Uterus (tissue), 4 donors: ENCODE measurements around the gene KCNJ11. TPM values are rescaled to one million over a fixed set of nuclear protein-coding genes. Genes with fewer than 3 reads are reported as not detected.
A peak's percentile ranks its signal among the peaks of the same experiment; 100 is the strongest.

Experiments used
- DNase-seq, 2 donors: peaks; one replicate each; pipeline ENCODE4 v3.0.0-alpha.2; 2019 to 2020
- H3K27ac ChIP-seq, 2 donors: fragments of 200-600 bp; sonication (generic); 1 replicate in 1 of 2; 2 replicates in 1 of 2; pipeline ENCODE4 v1.5.1; 2016 to 2018
- H3K27me3 ChIP-seq, 2 donors: fragments of 200-600 bp; sonication (generic); one replicate each; pipeline ENCODE4 v1.5.1; 2018 to 2019; ENCODE audit warnings: control low read depth in 1 of 2
- H3K36me3 ChIP-seq, 2 donors: fragments of 200-600 bp; sonication (generic); one replicate each; pipeline ENCODE4 v1.5.1; 2019; ENCODE audit warnings: control low read depth in 1 of 2
- H3K4me1 ChIP-seq, 2 donors: fragments of 200-600 bp; sonication (generic); one replicate each; pipeline ENCODE4 v1.5.1; 2018 to 2019; ENCODE audit warnings: control low read depth in 1 of 2
- H3K4me3 ChIP-seq, 2 donors: fragments of 200-600 bp; sonication (generic); 1 replicate in 1 of 2; 2 replicates in 1 of 2; pipeline ENCODE4 v1.5.1; 2018 to 2019; ENCODE audit warnings: mild to moderate bottlenecking in 1 of 2
- H3K9me3 ChIP-seq, 2 donors: fragments of 200-600 bp; sonication (generic); one replicate each; pipeline ENCODE4 v1.5.1; 2019; ENCODE audit warnings: control low read depth in 1 of 2
- CTCF ChIP-seq, 4 experiments: fragments of 200-600 bp in 2 of 4; fragments of 450-650 bp in 2 of 4; sonication (generic) in 2 of 4; IDR thresholded peaks; one replicate each; pipeline ENCODE4 v1.5.1; 2016 to 2019; ENCODE audit warnings: antibody characterized with exemption in 4 of 4, mild to moderate bottlenecking in 2 of 4, moderate library complexity in 1 of 4
- POLR2A ChIP-seq, 2 donors: fragments of 450-650 bp; IDR thresholded peaks; one replicate each; pipeline ENCODE4 v1.6.1; 2016; ENCODE audit warnings: antibody characterized with exemption in 2 of 2, mild to moderate bottlenecking in 1 of 2, moderate library complexity in 1 of 2
- intact Hi-C: fragments of 100-400 bp; cut with DNase I; formaldehyde crosslinking; loops from one replicate; pipeline ENCODE4 v1.15.1; 2023; ENCODE audit warnings: low total_unique reads
- total RNA-seq, 4 donors: library from RNA; depleted of rRNA in 3 of 4; stranded (reverse); fragments of >200 nt in 3 of 4; gene quantifications; one replicate each; pipeline versions ENCODE4 v1.1.0 to v1.2.4, GENCODE V29; 2014 to 2023
- donor health status: DM: yes; HTN: yes; CAD: no.

KCNJ11 gene
- total RNA-seq, 4 donors from 2014 or later: 0.83 to 3.9 TPM; not detected in 2

GRCh38 chr11:17386331-17387084 lies 2.0 kb downstream of the KCNJ11 start:
- intact Hi-C loops: no loop called here
- Histone ChIP-seq H3K4me1 (peaks cover 0 to 5% of the 10 kb centered on the region in 2 donors), H3K9me3 (no peaks in the 10 kb centered on the region), H3K27me3 (no peaks in the 10 kb centered on the region), H3K27ac (no peak overlapping the region), H3K36me3 (no peaks in the 10 kb centered on the region), H3K4me3 (no peak overlapping the region)
- no peak for TF ChIP-seq POLR2A (IDR thresholded peaks at IDR 0.05)
- peak in 2 of 4 experiments; percentile 38 to 45 for TF ChIP-seq CTCF (IDR thresholded peaks at IDR 0.05)
- peak in 1 of 2 donors; percentile 20 for DNase-seq

GRCh38 chr11:17385926-17386325 lies 2.5 kb downstream of the KCNJ11 start:
- H3K27ac ChIP-seq: no peak overlapping the region
- H3K4me3 ChIP-seq: no peak overlapping the region
- no peak for DNase-seq
- intact Hi-C loops: no loop called here
- H3K4me1 ChIP-seq: peaks cover 0 to 5% of the 10 kb centered on the region in 2 donors
- H3K9me3 ChIP-seq: no peaks in the 10 kb centered on the region
- no peaks in the 10 kb centered on the region for H3K36me3 ChIP-seq
- no peaks in the 10 kb centered on the region for H3K27me3 ChIP-seq
- TF ChIP-seq POLR2A (IDR thresholded peaks at IDR 0.05): no peak
- TF ChIP-seq CTCF (IDR thresholded peaks at IDR 0.05): no peak

GRCh38 chr11:17385492-17385891 lies 3.0 kb downstream of the KCNJ11 start:
- no peak overlapping the region for H3K27ac ChIP-seq
- H3K4me1 ChIP-seq: peaks cover 0 to 5% of the 10 kb centered on the region in 2 donors
- no peaks in the 10 kb centered on the region for H3K36me3 ChIP-seq
- no peaks in the 10 kb centered on the region for H3K27me3 ChIP-seq
- TF ChIP-seq POLR2A (IDR thresholded peaks at IDR 0.05) (no peak), CTCF (IDR thresholded peaks at IDR 0.05) (no peak)
- H3K9me3 ChIP-seq: no peaks in the 10 kb centered on the region
- intact Hi-C loops: no loop called here
- DNase-seq: no peak
- no peak overlapping the region for H3K4me3 ChIP-seq

GRCh38 chr11:17384002-17384511 lies 4.4 kb downstream of the KCNJ11 start:
- Histone ChIP-seq H3K4me1 (peaks cover 0 to 5% of the 10 kb centered on the region in 2 donors), H3K4me3 (no peak overlapping the region), H3K27ac (no peak overlapping the region), H3K27me3 (no peaks in the 10 kb centered on the region), H3K9me3 (no peaks in the 10 kb centered on the region), H3K36me3 (no peaks in the 10 kb centered on the region)
- TF ChIP-seq POLR2A (IDR thresholded peaks at IDR 0.05) (no peak), CTCF (IDR thresholded peaks at IDR 0.05) (peak; percentile 82 to 88 (median 86))
- intact Hi-C loops: loop anchor here (5.0 kb wide), 1 partner anchor 123 kb away; no protein-coding TSS in a partner anchor
- DNase-seq: peak; percentile 63 to 75

GRCh38 chr11:17383461-17383860 lies 5.0 kb downstream of the KCNJ11 start:
- Histone ChIP-seq H3K27me3 (no peaks in the 10 kb centered on the region), H3K36me3 (no peaks in the 10 kb centered on the region), H3K27ac (no peak overlapping the region), H3K9me3 (no peaks in the 10 kb centered on the region), H3K4me3 (no peak overlapping the region), H3K4me1 (peaks cover 0 to under 1% of the 10 kb centered on the region in 2 donors)
- intact Hi-C loops: loop anchor here (5.0 kb wide), 1 partner anchor 124 kb away; no protein-coding TSS in a partner anchor
- no peak for DNase-seq
- TF ChIP-seq POLR2A (IDR thresholded peaks at IDR 0.05) (no peak), CTCF (IDR thresholded peaks at IDR 0.05) (no peak)
